ENCODE measurements around the gene GLP2R.

Gene GLP2R

DNA sequence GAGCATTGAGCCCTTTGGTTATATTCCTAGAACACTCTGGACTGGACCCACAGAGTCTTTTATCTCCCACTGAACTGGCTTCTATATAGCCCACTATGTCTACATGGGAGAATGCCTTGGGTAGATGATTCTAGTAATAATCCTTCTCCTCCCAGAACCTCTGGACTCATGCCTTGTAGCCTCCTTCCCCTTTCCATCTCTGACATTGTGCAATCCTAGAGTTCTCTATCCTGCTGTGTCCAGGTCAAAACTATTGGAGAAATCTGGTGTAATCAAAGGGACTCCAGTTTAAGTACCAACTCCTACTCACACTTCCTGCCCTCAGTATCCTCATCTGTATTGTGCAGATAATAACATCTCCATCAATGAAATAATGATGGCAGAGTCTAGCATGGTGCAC is 70.2 kb downstream of the GLP2R start:
- in situ Hi-C loops (cut with MboI; ENCODE audit: low sequenced_read_pairs): no loop called here

DNA sequence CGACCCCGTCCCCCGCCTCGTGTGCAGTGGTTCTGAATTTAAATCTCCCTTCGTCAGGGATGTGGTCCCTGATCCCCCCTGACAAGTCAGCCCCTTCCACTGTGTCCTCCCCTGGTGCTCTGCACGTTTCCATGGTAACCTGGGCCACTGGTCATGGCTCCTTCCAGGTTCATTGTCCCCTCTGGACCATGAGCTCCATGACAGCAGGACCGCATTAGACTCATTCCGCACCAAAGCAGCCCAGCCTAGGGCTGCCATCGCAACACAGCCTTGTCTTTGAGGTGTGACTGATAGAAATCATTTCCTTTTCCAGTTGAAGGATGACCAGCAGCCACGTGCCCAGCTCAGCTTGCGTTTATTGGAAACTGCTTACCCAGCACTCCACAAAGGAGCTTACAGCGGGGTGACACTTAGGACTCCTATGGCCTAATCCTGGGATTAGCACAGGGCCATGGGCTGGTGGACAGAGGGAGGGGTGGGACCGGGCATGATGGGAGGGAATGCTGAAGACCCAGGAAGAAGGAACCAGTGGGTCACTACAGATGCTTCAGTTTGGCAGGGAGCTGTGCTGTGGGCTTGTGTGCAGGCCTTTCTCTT is 71.7 kb downstream of the GLP2R start:
- in situ Hi-C loops (cut with MboI; ENCODE audit: low sequenced_read_pairs): no loop called here

DNA sequence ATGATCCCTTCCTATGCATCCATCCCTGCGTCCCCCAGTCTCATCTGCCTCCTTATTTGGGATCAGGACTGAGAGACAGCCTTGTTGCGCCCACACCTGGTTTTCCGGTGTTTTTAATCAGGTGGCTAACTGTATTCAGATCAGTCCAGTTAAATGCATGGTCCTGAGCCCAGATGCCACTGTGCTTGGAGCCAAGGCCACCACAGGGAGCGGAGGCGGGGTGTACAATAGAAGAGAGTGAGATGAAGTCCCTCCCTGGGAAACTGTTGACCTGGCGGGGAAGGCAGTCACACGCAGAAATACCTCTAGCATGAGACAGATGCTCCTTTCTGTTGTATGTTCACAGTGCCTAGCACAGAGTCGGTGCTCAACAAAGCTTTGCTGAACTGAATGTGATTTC is 73.1 kb downstream of the GLP2R start:
- in situ Hi-C loops (cut with MboI; ENCODE audit: low sequenced_read_pairs): no loop called here

DNA sequence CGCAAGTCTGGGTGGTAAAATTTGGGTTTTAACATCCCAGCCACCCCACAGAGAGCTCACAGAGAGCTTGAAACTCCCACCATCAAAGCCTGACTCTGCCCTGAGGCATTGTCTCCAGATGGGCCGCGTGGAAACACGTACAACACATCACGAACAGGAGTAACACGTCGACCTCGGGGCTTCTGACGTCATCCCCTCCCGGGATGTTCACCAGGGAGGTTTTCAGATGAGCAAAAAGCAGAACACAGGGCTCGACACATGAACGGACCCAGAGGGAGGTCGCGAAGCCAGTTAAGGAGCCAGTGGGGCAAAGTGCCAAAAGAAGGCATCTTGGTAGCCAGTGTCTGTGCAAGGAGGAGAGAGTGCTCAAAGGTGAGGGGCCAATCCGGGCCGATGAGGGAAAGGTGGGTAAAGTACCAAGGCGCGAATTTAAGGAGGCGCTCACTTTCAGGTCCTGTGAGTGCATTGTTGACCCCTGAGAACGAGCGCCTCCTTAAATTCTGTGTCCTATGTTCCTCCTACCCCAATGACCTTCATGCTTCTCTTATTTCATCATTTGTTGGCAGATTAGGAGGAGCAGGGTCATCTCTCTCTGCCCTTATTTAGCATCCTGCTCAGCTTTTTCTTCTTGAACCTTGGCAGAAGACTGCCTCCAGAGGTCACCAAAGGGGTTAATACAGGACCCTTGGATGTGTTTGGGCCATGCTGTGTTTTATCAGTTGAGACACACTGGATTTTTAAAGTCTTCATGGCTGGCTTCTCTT is 73.7 kb downstream of the GLP2R start:
- in situ Hi-C loops (cut with MboI; ENCODE audit: low sequenced_read_pairs): loop anchor here (25.0 kb wide), 1 partner anchor 738 kb away; no protein-coding TSS in a partner anchor

DNA sequence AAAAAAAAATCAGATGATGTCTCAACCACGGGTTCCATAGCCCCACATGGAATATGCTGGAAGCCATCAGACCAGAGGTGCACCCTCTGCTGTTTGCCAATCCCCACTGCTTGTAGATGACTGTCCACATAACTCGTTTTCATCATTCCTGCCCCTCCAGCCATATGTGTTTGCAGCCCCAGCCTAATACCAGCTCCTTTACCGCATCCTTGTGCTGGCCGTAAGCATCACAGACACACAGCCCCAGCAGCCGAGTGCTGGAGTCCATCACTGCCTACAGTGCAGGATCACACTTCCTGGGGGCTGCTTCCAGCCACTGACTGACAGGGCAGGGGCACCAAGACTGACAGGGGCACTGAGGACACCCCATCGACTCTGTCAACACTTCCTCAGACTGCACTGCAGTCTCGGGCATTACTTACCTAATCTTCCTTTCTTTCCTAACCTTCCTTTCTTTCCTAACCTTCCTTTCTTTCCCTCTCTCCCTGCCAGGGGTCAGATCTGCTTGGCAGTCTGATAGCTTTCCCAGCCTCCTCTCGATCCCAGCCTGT is 74.4 kb downstream of the GLP2R start:
- in situ Hi-C loops (cut with MboI; ENCODE audit: low sequenced_read_pairs): loop anchor here (25.0 kb wide), 1 partner anchor 737 kb away; no protein-coding TSS in a partner anchor

DNA sequence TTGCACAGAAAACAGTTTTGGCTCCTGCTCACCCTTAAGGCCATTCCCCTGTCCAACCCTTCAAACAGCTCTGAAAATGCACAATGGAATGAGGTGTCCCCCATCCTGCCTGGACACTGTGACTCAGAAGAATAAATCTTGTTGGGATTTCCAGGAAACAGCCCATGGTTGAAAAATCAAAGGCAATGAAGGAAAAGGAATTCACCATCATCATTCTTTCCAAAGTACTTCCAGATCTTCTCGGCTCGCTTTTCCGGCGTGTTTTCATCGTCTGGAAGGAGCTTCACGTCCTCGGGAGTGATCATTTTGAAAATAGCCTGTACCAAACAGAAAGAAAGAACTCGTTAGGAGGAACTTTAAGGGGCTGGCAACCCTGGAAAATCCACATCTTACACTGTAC is 75.1 kb downstream of the GLP2R start:
- in situ Hi-C loops (cut with MboI; ENCODE audit: low sequenced_read_pairs): loop anchor here (25.0 kb wide), 1 partner anchor 737 kb away; no protein-coding TSS in a partner anchor

DNA sequence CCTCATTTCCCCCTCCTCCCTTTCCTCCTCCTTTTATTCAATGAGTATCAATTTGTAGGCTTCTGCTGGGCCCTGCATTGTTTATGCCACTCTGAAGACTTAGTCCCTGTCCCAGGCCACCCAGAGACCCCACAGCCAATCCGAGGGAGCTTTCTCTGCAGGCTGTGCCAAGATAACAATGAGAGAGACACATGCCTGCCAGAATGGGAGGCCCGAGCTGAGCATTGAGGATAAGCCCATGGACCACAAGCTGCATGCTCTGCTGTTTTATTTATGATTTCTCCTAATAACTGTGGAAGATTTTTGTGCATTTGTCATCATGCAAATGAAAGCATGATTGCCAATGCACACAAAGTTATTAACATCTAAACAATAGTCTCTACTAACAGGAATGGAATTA is 76.4 kb downstream of the GLP2R start:
- in situ Hi-C loops (cut with MboI; ENCODE audit: low sequenced_read_pairs): loop anchor here (25.0 kb wide), 1 partner anchor 735 kb away; no protein-coding TSS in a partner anchor

DNA sequence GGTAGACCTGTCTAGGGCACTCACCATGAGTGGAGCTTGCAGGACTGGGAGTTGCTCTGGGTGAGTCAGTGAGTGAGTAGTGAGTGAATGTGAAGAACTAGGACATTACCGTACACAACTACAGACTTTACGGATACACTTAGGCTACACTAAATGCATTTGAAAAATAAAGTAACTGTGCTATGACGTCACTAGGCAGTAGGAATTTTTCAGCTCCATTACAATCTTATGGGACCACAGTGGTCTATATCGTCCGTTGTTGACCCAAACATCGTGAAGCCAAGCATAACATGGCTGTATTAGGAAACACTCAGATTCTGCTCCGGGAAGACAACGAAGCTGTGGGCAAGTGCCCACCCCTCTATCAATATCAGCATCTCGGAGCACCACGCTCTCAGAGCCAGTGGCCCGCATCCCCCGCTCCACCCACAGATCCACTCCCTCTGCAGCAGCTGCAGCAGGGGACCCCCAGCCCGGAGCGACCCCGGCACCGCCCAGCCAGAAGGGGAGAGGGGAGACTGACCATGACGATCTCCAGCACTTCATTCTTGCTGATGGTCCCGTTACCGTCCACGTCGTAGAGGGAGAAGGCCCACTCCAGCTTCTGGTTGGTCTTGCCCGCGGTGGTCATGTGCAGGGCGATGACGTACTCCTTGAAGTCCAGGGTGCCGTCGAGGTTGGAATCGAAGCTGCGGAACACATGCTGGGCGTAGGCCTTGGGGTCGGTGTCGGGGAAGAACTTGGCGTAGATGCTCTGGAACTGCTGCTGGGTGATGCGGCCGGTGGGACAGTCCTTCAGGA is 78.8 kb downstream of the GLP2R start:
- in situ Hi-C loops (cut with MboI; ENCODE audit: low sequenced_read_pairs): loop anchor here (25.0 kb wide), 1 partner anchor 733 kb away; no protein-coding TSS in a partner anchor

DNA sequence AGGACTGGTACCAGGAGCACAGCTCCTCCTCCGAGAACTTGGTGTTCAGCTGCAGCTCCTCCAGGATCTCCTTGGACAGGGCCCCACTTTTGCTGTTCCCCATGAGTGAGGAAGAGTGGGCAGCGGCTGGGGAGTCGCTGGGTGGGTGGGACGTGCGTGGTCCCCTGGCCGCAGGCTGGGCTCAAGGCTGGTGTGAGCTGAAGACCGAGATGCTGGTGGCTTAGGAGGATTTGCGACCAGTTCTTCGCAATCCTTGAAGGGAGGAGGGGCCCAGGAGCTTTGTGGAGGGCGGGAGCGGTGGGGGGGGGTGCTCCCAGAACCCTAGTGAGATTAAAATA is 79.3 kb downstream of the GLP2R start, which contains the start of gene RCVRN:
Gene RCVRN, minus strand, starts transcription at position 194 of the 338 bp plus-strand sequence. Its CDS starts 91 bp downstream, at position 103.
- in situ Hi-C loops (cut with MboI; ENCODE audit: low sequenced_read_pairs): loop anchor here (25.0 kb wide), 1 partner anchor 732 kb away; no protein-coding TSS in a partner anchor

DNA sequence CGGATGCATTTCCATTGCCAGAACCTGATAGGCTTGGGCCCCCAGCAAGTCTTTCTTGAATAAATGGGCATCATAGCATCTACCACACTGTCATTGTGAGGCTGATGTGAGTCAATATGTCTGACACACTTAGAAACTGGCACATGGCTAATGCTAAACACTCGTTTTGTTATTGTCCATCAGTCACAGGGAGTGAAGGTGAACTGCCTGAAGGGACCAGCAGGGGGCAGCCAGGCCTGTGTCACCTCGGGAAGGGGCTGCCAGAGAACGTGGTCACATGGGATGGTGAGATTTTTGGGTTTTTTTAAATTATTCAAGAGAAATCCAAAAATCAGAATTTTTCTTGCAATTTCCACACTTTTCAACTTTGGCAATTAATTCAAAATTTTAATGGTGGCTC is 80.2 kb downstream of the GLP2R start:
- in situ Hi-C loops (cut with MboI; ENCODE audit: low sequenced_read_pairs): loop anchor here (25.0 kb wide), 1 partner anchor 731 kb away; no protein-coding TSS in a partner anchor

DNA sequence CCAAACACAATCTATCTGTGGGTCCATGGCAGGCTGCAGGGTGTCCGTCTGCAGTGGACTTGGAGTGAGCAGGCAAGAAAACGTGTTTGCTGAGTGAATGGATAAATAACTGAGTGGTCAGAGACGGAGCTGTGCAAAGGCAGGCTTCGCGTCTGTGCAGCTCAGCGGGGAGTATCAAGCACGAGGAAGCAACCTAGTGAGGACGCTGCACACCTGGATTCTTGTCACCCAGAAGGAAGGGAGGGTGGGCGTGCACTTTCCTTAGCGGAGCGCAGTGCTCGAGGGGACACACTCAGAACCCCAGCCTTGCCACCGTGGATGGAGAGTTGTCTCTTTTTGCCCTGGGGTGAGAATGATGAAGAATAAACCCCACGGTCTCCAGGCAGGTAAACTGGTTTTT is 80.9 kb downstream of the GLP2R start:
- in situ Hi-C loops (cut with MboI; ENCODE audit: low sequenced_read_pairs): loop anchor here (25.0 kb wide), 1 partner anchor 731 kb away; no protein-coding TSS in a partner anchor

DNA sequence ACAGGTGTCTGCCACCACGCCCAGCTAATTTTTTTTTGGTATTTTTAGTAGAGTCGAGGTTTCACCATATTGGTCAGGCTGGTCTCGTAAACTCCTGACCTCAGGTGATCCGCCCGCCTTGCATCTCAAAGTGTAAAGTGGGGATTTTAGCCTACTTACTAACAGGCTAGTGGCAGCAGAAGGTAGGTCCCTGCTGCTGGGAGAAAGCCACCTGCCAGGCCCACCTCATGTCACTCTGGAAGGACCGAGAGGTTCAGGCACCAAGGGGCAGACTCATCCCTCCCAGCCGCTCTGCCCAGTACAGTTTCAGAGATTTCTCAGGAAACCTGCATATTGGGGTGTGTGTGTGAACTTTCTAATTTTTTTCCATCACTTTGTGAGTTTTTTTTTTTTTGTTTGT is 81.4 kb downstream of the GLP2R start:
- in situ Hi-C loops (cut with MboI; ENCODE audit: low sequenced_read_pairs): loop anchor here (25.0 kb wide), 1 partner anchor 730 kb away; no protein-coding TSS in a partner anchor

DNA sequence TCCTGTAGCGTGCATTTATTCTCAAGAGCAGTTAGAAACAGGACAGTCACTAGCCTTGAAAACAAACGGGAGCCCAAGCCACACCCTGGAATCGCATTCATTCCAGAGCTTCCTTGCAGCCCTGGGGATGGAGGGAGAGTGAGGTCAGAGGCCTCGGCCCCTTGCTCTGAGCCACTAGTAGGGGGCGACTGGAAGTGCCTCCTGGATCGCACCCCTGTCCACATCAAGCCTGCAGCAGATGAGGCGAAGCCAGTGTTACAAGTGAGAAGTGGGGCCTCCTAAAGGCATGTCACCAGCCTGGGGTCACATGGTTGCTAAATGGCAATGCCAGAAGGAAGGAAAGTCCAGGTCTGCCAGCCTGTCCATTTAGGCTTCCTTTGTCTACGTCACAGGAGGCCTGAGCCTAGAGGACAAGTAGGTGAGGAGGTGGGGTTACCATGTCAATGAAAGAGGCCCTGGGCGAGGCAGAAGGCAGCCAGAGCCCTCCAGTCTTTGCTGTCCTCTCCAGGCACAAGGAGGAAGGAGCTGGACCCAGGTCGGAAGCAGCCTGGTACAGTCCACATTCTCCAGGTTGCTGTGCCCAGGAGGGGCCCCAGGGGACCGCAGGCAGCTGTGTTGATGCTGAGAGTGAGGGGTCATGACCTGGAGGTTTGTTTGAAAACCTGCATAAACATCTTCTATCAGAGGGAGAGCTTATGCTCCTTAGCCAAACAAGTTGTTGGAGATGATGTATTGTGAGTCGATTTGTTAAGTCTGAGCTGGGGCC is 82.3 kb downstream of the GLP2R start:
- in situ Hi-C loops (cut with MboI; ENCODE audit: low sequenced_read_pairs): loop anchor here (25.0 kb wide), 1 partner anchor 729 kb away; no protein-coding TSS in a partner anchor

DNA sequence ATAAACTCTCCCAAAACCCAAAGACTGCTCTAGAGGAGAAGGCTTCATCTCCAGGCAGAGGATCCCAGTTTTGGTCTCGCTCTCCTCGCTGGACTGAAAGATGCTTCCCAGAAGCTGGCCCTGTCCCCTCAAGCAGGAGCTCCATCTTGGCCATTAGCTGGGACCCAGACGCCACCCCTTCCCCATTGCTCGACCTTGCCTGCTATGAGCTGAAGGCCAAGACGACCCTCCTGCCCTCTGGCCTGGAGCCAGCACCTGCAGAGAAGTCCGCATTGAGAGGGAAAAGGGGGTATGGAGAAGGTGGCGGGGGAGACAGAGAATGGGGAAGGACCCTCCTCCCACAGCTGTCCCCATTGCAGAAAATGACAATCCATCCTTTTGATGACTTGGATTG is 82.9 kb downstream of the GLP2R start:
- in situ Hi-C loops (cut with MboI; ENCODE audit: low sequenced_read_pairs): loop anchor here (25.0 kb wide), 1 partner anchor 729 kb away; no protein-coding TSS in a partner anchor

DNA sequence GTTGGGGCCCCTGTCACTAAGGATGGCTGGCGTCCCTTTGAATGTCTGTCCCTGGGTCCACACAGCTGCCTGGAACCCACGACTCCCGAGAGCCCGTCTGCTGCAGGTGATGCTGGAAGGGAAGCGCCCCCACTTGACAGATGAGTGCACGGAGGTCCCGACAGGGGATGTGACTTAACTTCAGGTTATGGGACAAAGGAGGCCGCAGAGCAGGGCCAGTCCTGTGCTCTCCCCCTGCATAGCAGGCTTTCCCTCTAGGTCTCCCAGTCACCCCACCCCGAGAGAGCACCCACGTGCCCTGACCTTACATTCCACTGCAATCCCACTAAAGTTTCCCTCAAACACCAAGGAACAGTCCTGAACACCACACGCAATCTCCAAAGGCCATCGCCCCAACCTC is 85.4 kb downstream of the GLP2R start:
- in situ Hi-C loops (cut with MboI; ENCODE audit: low sequenced_read_pairs): loop anchor here (25.0 kb wide), 1 partner anchor 726 kb away; no protein-coding TSS in a partner anchor

DNA sequence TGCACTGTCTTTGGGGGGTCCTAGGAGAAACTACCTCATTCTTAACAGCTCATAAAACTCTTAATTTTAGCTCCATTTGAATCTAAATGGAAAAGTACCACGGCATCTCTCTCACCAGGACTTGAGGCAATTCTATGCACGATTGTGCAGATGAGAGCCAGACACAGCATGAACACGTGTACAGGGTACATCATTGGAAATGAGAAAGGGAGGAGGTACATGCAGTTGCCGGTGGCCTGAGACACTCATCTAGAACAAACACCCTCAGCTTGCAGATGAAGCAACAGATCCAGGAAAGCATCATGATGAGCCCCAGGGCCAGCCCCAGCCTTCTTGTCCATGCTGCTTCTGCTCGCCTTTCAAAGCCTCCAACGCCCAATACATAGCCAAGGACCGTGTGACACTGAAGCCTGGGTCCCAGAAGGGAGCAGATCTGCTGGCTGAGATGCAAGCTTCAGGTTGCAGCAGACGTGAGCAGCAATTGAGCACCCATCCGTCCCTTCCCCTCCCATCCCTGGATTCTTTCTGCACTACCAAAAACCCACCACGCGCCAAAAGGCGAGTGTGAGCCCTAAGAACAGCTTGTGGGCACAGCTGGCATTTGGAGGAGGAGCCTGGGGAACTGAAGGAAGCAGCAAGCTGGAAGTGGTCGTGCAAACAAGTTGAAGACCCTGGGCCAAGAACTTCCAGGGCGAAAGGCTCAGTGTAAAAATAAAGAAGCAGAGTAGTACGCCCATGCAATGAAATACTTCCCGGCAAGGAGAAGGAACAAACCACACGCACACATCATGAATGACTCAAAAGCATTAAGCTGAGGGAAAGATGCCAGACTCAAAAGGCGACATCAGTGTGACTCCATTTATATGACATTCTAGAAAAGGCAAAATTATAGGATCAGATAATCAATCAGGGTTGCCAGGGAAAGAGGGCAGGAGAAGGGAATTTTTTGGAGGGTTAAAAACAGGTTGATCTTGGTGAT is 86.7 kb downstream of the GLP2R start:
- in situ Hi-C loops (cut with MboI; ENCODE audit: low sequenced_read_pairs): loop anchor here (25.0 kb wide), 1 partner anchor 725 kb away; no protein-coding TSS in a partner anchor

DNA sequence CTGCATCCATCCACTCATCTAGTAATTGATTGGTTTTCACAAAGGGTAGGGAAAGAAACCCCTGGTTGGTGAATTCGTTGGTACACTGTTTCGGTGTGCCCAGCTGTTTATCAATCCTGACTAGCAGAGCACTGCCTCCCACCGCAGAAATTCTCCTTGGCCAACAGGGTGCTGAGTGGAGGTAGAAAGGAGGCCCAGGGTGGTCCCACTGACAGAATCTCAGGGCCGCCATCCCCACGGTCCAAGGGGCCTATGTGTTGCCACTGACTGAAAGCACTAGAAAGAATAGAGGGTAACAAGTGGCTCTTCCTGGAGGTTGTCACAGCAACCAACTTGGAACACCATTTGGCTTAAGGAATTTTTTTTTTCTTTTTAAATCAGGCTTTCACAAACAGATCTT is 87.8 kb downstream of the GLP2R start:
- in situ Hi-C loops (cut with MboI; ENCODE audit: low sequenced_read_pairs): loop anchor here (25.0 kb wide), 1 partner anchor 724 kb away; no protein-coding TSS in a partner anchor

DNA sequence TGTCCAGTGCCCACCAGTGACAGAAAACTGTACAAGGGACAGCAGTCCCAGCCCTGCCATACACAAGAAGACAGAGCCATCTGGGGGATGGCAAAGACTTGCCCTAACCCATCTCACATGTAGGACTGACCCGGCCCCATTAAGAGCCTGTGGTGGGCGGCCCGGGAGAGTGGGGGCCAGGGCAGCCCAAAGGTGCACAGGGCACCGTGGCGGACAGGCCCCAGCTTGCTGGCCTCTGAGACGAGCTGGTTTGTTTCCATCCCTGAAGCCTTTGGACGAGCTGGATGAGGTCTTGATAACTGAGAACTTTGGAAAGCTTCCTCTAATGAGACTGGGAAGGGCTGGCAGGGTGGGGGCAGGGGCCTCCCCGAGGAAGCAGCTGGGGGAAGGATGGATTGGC is 90.4 kb downstream of the GLP2R start:
- in situ Hi-C loops (cut with MboI; ENCODE audit: low sequenced_read_pairs): loop anchor here (25.0 kb wide), 1 partner anchor 721 kb away; no protein-coding TSS in a partner anchor

Data from HL-60/S4 treated with phorbol 12-myristate 13-acetate at 8.2 ng/mL for 4 days and 3 days (cell line).